CD4-positive, alpha-beta memory T cell (primary cell): ENCODE data around the gene SLC4A5. TPM values are rescaled to one million over a fixed set of nuclear protein-coding genes. Genes with fewer than 3 reads are reported as not detected.

ENCODE experiments used
- CTCF ChIA-PET: fragments of 350-600 bp; sonication (Branson Sonifier 250); formaldehyde crosslinking; loops from one replicate; lab custom pipeline; 2021; ENCODE audit warnings: inconsistent platforms; ENCODE audit not compliant: partially characterized antibody; lab: Charles Lee
- POLR2A ChIA-PET: fragments of 350-600 bp; sonication (Branson Sonifier 250); formaldehyde crosslinking; loops from one replicate; lab custom pipeline; 2021; ENCODE audit not compliant: partially characterized antibody; lab: Charles Lee
- DNase-seq, 5 donors: peaks; one replicate each; pipeline versions ENCODE4 v3.0.0 to v3.0.0-alpha.2; 2020 to 2022; ENCODE audit warnings: mixed read lengths in 1 of 5
- H3K27ac ChIP-seq: one replicate; pipeline ENCODE4 v1.7.0; 2013; ENCODE audit warnings: low read depth, low read length
- H3K27me3 ChIP-seq: 2 replicates; pipeline ENCODE4 v1.7.0; 2013; ENCODE audit warnings: mild to moderate bottlenecking, low read length, moderate library complexity; ENCODE audit not compliant: insufficient read depth
- H3K36me3 ChIP-seq: 2 replicates; pipeline ENCODE4 v1.7.0; 2013; ENCODE audit warnings: mild to moderate bottlenecking, low read length, moderate library complexity; ENCODE audit not compliant: insufficient read depth
- H3K4me1 ChIP-seq: 2 replicates; pipeline ENCODE4 v1.7.0; 2013; ENCODE audit warnings: mild to moderate bottlenecking, low read length, moderate library complexity; ENCODE audit not compliant: insufficient read depth
- H3K4me3 ChIP-seq, 2 donors: one replicate each; pipeline ENCODE4 v1.7.0; 2013; ENCODE audit warnings: low read length in 2 of 2, mild to moderate bottlenecking in 1 of 2
- H3K9me3 ChIP-seq, 2 donors: one replicate each; pipeline ENCODE4 v1.7.0; 2013; ENCODE audit warnings: low read length in 2 of 2, control low read depth in 1 of 2; ENCODE audit not compliant: control insufficient read depth in 1 of 2
- H3K27ac Mint-ChIP-seq, 7 donors: one replicate each; pipeline ENCODE4 v1.8.0; 2020 to 2021; ENCODE audit warnings: mixed read lengths in 7 of 7, mild to moderate bottlenecking in 6 of 7, inconsistent platforms in 3 of 7, moderate library complexity in 3 of 7
- H3K27me3 Mint-ChIP-seq, 2 donors: one replicate each; pipeline ENCODE4 v1.8.0; 2020 to 2021; ENCODE audit warnings: mixed read lengths in 2 of 2
- H3K36me3 Mint-ChIP-seq, 2 donors: one replicate each; pipeline ENCODE4 v1.8.0; 2020 to 2021; ENCODE audit warnings: mixed read lengths in 2 of 2, inconsistent platforms in 1 of 2, mild to moderate bottlenecking in 1 of 2
- H3K4me1 Mint-ChIP-seq, 4 donors: one replicate each; pipeline ENCODE4 v1.8.0; 2020 to 2021; ENCODE audit warnings: mixed read lengths in 4 of 4, mild to moderate bottlenecking in 1 of 4
- H3K4me3 Mint-ChIP-seq, 8 donors: one replicate each; pipeline ENCODE4 v1.8.0; 2020 to 2021; ENCODE audit warnings: mixed read lengths in 8 of 8, mild to moderate bottlenecking in 7 of 8, moderate library complexity in 6 of 8, inconsistent platforms in 3 of 8
- H3K9me3 Mint-ChIP-seq, 8 donors: one replicate each; pipeline ENCODE4 v1.8.0; 2020 to 2021; ENCODE audit warnings: mixed read lengths in 8 of 8, mild to moderate bottlenecking in 5 of 8, inconsistent platforms in 3 of 8, moderate library complexity in 1 of 8
- intact Hi-C: fragments of 100-400 bp; cut with micrococcal nuclease; formaldehyde crosslinking; loops from one replicate; pipeline ENCODE4 v1.15.1; 2023
- polyA plus RNA-seq, 2 donors: library from polyadenylated mRNA; unstranded; fragments of 300-500 nt; fragmentation: Illumina TruSeq; gene quantifications; one replicate each; pipeline ENCODE4 v1.2.3, GENCODE V29; 2021
- total RNA-seq, 2 experiments: library from RNA; stranded (reverse); gene quantifications; one replicate each; pipeline ENCODE4 v1.2.3, GENCODE V29; 2021

The SLC4A5 gene
- total and polyA plus RNA-seq, 4 experiments from 2014 or later, result 0.25 to 11.5 (median 7.2) TPM

GRCh38 chr2:74321737-74322136, 21.5 kb downstream of the SLC4A5 start:
- H3K4me1 Mint-ChIP-seq, result no peaks in the 10 kb centered on the region
- ChIA-PET CTCF (interaction anchor here (1.1 to 1.6 kb wide), 3 partner anchors 13 to 72 kb away, joined by 3 to 4 read pairs (median 3); no protein-coding TSS in a partner anchor), POLR2A (no interaction called here)
- H3K36me3 Mint-ChIP-seq, result peaks cover 19 to 71% of the 10 kb centered on the region in 2 donors
- H3K27me3 ChIP-seq, result no peaks in the 10 kb centered on the region
- H3K9me3 ChIP-seq, result no peaks in the 10 kb centered on the region
- no peak overlapping the region for H3K27ac ChIP-seq
- intact Hi-C loops, result no loop called here
- DNase-seq, result no peak
- H3K4me3 Mint-ChIP-seq, result no peak overlapping the region
- H3K27me3 Mint-ChIP-seq, result no peaks in the 10 kb centered on the region
- no peak overlapping the region for H3K27ac Mint-ChIP-seq
- no peaks in the 10 kb centered on the region for H3K9me3 Mint-ChIP-seq
- H3K4me1 ChIP-seq, result no peaks in the 10 kb centered on the region
- H3K4me3 ChIP-seq, result no peak overlapping the region
- H3K36me3 ChIP-seq, result no peaks in the 10 kb centered on the region

GRCh38 chr2:74317701-74318100, 25.5 kb downstream of the SLC4A5 start:
- Histone ChIP-seq H3K27me3 (no peaks in the 10 kb centered on the region), H3K4me1 (no peaks in the 10 kb centered on the region), H3K36me3 (no peaks in the 10 kb centered on the region), H3K27ac (no peak overlapping the region), H3K4me3 (no peak overlapping the region), H3K9me3 (no peaks in the 10 kb centered on the region)
- H3K9me3 Mint-ChIP-seq, result no peaks in the 10 kb centered on the region
- peaks cover 26 to 72% of the 10 kb centered on the region in 2 donors for H3K36me3 Mint-ChIP-seq
- ChIA-PET CTCF (no interaction called here), POLR2A (no interaction called here)
- no peaks in the 10 kb centered on the region for H3K27me3 Mint-ChIP-seq
- DNase-seq, result no peak
- no peak overlapping the region for H3K27ac Mint-ChIP-seq
- intact Hi-C loops, result no loop called here
- H3K4me3 Mint-ChIP-seq, result no peak overlapping the region
- H3K4me1 Mint-ChIP-seq, result no peaks in the 10 kb centered on the region

- Mint-ChIP-seq H3K4me1 (no peaks in the 10 kb centered on the region), H3K9me3 (no peaks in the 10 kb centered on the region), H3K36me3 (peaks cover 26 to 66% of the 10 kb centered on the region in 2 donors), H3K27me3 (no peaks in the 10 kb centered on the region), H3K27ac (peak overlapping the region in 1 of 7 donors; percentile 85), H3K4me3 (no peak overlapping the region)
- no peak for DNase-seq
- no peak overlapping the region for H3K27ac ChIP-seq
- no peak overlapping the region for H3K4me3 ChIP-seq
- intact Hi-C loops, result no loop called here
- CTCF ChIA-PET, result no interaction called here
- H3K4me1 ChIP-seq, result no peaks in the 10 kb centered on the region
- H3K9me3 ChIP-seq, result no peaks in the 10 kb centered on the region
- H3K36me3 ChIP-seq, result no peaks in the 10 kb centered on the region
- H3K27me3 ChIP-seq, result no peaks in the 10 kb centered on the region
- POLR2A ChIA-PET, result no interaction called here
Measured at GRCh38 chr2:74316627-74317295, 26.5 kb downstream of the SLC4A5 start.

GRCh38 chr2:74314107-74314506, 29.1 kb downstream of the SLC4A5 start:
- no peaks in the 10 kb centered on the region for H3K9me3 Mint-ChIP-seq
- H3K36me3 Mint-ChIP-seq, result peaks cover 19 to 64% of the 10 kb centered on the region in 2 donors
- Histone ChIP-seq H3K27me3 (no peaks in the 10 kb centered on the region), H3K36me3 (no peaks in the 10 kb centered on the region), H3K9me3 (no peaks in the 10 kb centered on the region), H3K4me1 (no peaks in the 10 kb centered on the region), H3K27ac (no peak overlapping the region), H3K4me3 (no peak overlapping the region)
- ChIA-PET POLR2A (no interaction called here), CTCF (interaction anchor here (0.6 kb wide), 1 partner anchor 21 kb away, joined by 5 read pairs; no protein-coding TSS in a partner anchor)
- intact Hi-C loops, result no loop called here
- DNase-seq, result no peak
- H3K27ac Mint-ChIP-seq, result no peak overlapping the region
- H3K4me3 Mint-ChIP-seq, result no peak overlapping the region
- no peaks in the 10 kb centered on the region for H3K4me1 Mint-ChIP-seq
- H3K27me3 Mint-ChIP-seq, result no peaks in the 10 kb centered on the region

GRCh38 chr2:74313497-74313896, 29.7 kb downstream of the SLC4A5 start:
- intact Hi-C loops, result no loop called here
- Histone ChIP-seq H3K27me3 (no peaks in the 10 kb centered on the region), H3K36me3 (no peaks in the 10 kb centered on the region), H3K9me3 (no peaks in the 10 kb centered on the region), H3K27ac (no peak overlapping the region), H3K4me1 (no peaks in the 10 kb centered on the region), H3K4me3 (no peak overlapping the region)
- Mint-ChIP-seq H3K27me3 (no peaks in the 10 kb centered on the region), H3K4me3 (no peak overlapping the region), H3K27ac (no peak overlapping the region), H3K4me1 (no peaks in the 10 kb centered on the region), H3K36me3 (peaks cover 17 to 61% of the 10 kb centered on the region in 2 donors), H3K9me3 (no peaks in the 10 kb centered on the region)
- ChIA-PET POLR2A (no interaction called here), CTCF (interaction anchor here (1.7 kb wide), 1 partner anchor 21 kb away, joined by 7 read pairs; no protein-coding TSS in a partner anchor)
- DNase-seq, result no peak

- ChIA-PET POLR2A (no interaction called here), CTCF (interaction anchor here (1.7 kb wide), 1 partner anchor 22 kb away, joined by 7 read pairs; no protein-coding TSS in a partner anchor)
- Mint-ChIP-seq H3K9me3 (no peaks in the 10 kb centered on the region), H3K4me1 (no peaks in the 10 kb centered on the region), H3K36me3 (peaks cover 17 to 58% of the 10 kb centered on the region in 2 donors), H3K4me3 (no peak overlapping the region), H3K27ac (peak overlapping the region in 1 of 7 donors; percentile 59), H3K27me3 (no peaks in the 10 kb centered on the region)
- Histone ChIP-seq H3K9me3 (no peaks in the 10 kb centered on the region), H3K36me3 (no peaks in the 10 kb centered on the region), H3K27me3 (no peaks in the 10 kb centered on the region), H3K4me1 (no peaks in the 10 kb centered on the region), H3K4me3 (no peak overlapping the region), H3K27ac (no peak overlapping the region)
- DNase-seq, result no peak
- intact Hi-C loops, result no loop called here
Measured at GRCh38 chr2:74312913-74313312, 30.3 kb downstream of the SLC4A5 start.

- peaks cover 0 to 1% (median under 1%) of the 10 kb centered on the region in 4 donors for H3K4me1 Mint-ChIP-seq
- POLR2A ChIA-PET, result no interaction called here
- no peak for DNase-seq
Measured at GRCh38 chr2:74307720-74308119, 35.5 kb downstream of the SLC4A5 start.

More at GRCh38 chr2:74307720-74308119, 35.5 kb downstream of the SLC4A5 start:
- no peaks in the 10 kb centered on the region for H3K27me3 Mint-ChIP-seq
- peaks cover 3 to 24% of the 10 kb centered on the region in 2 donors for H3K36me3 Mint-ChIP-seq
- H3K27me3 ChIP-seq, result no peaks in the 10 kb centered on the region
- no peaks in the 10 kb centered on the region for H3K36me3 ChIP-seq
- H3K9me3 Mint-ChIP-seq, result no peaks in the 10 kb centered on the region
- H3K9me3 ChIP-seq, result no peaks in the 10 kb centered on the region
- no peak overlapping the region for H3K4me3 Mint-ChIP-seq
- H3K27ac ChIP-seq, result no peak overlapping the region
- no peak overlapping the region for H3K27ac Mint-ChIP-seq
- CTCF ChIA-PET, result interaction anchor here (1.3 to 2.8 kb wide), 3 partner anchors 15 to 58 kb away, joined by 3 to 12 read pairs (median 6); no protein-coding TSS in a partner anchor
- no peak overlapping the region for H3K4me3 ChIP-seq
- no peaks in the 10 kb centered on the region for H3K4me1 ChIP-seq
- intact Hi-C loops, result no loop called here
